ENCODE data around the gene FOXP1. TPM values are rescaled to one million over a fixed set of nuclear protein-coding genes. Genes with fewer than 3 reads are reported as not detected.

FOXP1 gene
- total RNA-seq, 1 experiment from 2014 or later = 31.8 TPM

- DNase-seq (ENCODE audit: low read depth) = no peak
- in situ Hi-C loops (cut with HindIII; ENCODE audit: low pct_unique_long_range_greater_than_20kb, low sequenced_read_pairs) = no loop called here
Measured at GRCh38 chr3:71063773-71064290, 519.7 kb downstream of the FOXP1 start.

- DNase-seq (ENCODE audit: low read depth) = no peak
- in situ Hi-C loops (cut with HindIII; ENCODE audit: low pct_unique_long_range_greater_than_20kb, low sequenced_read_pairs) = no loop called here
Measured at GRCh38 chr3:71062952-71063772, 520.4 kb downstream of the FOXP1 start.

- in situ Hi-C loops (cut with HindIII; ENCODE audit: low pct_unique_long_range_greater_than_20kb, low sequenced_read_pairs) = no loop called here
- DNase-seq (ENCODE audit: low read depth) = no peak
Measured at GRCh38 chr3:71062037-71062932, 521.2 kb downstream of the FOXP1 start.

GRCh38 chr3:71061581-71061980, 521.9 kb downstream of the FOXP1 start:
- no peak for DNase-seq (ENCODE audit: low read depth)
- in situ Hi-C loops (cut with HindIII; ENCODE audit: low pct_unique_long_range_greater_than_20kb, low sequenced_read_pairs) = no loop called here

GRCh38 chr3:71061037-71061436, 522.5 kb downstream of the FOXP1 start:
- in situ Hi-C loops (cut with HindIII; ENCODE audit: low pct_unique_long_range_greater_than_20kb, low sequenced_read_pairs) = no loop called here
- no peak for DNase-seq (ENCODE audit: low read depth)

- in situ Hi-C loops (cut with HindIII; ENCODE audit: low pct_unique_long_range_greater_than_20kb, low sequenced_read_pairs) = no loop called here
- DNase-seq (ENCODE audit: low read depth) = no peak
Measured at GRCh38 chr3:71060536-71060935, 523.0 kb downstream of the FOXP1 start.

- in situ Hi-C loops (cut with HindIII; ENCODE audit: low pct_unique_long_range_greater_than_20kb, low sequenced_read_pairs) = no loop called here
- no peak for DNase-seq (ENCODE audit: low read depth)
Measured at GRCh38 chr3:71057526-71057894, 526.0 kb downstream of the FOXP1 start.

- no peak for DNase-seq (ENCODE audit: low read depth)
- in situ Hi-C loops (cut with HindIII; ENCODE audit: low pct_unique_long_range_greater_than_20kb, low sequenced_read_pairs) = no loop called here
Measured at GRCh38 chr3:71056327-71056726, 527.2 kb downstream of the FOXP1 start.

- DNase-seq (ENCODE audit: low read depth) = no peak
- in situ Hi-C loops (cut with HindIII; ENCODE audit: low pct_unique_long_range_greater_than_20kb, low sequenced_read_pairs) = no loop called here
Measured at GRCh38 chr3:71055257-71056001, 528.1 kb downstream of the FOXP1 start.

GRCh38 chr3:71054312-71054711, 529.2 kb downstream of the FOXP1 start:
- in situ Hi-C loops (cut with HindIII; ENCODE audit: low pct_unique_long_range_greater_than_20kb, low sequenced_read_pairs) = no loop called here
- DNase-seq (ENCODE audit: low read depth) = no peak

GRCh38 chr3:71053495-71053894, 530.0 kb downstream of the FOXP1 start:
- in situ Hi-C loops (cut with HindIII; ENCODE audit: low pct_unique_long_range_greater_than_20kb, low sequenced_read_pairs) = no loop called here
- DNase-seq (ENCODE audit: low read depth) = no peak

GRCh38 chr3:71052716-71053115, 530.8 kb downstream of the FOXP1 start:
- in situ Hi-C loops (cut with HindIII; ENCODE audit: low pct_unique_long_range_greater_than_20kb, low sequenced_read_pairs) = no loop called here
- no peak for DNase-seq (ENCODE audit: low read depth)

- in situ Hi-C loops (cut with HindIII; ENCODE audit: low pct_unique_long_range_greater_than_20kb, low sequenced_read_pairs) = no loop called here
- DNase-seq (ENCODE audit: low read depth) = no peak
Measured at GRCh38 chr3:71051893-71052687, 531.4 kb downstream of the FOXP1 start.

- in situ Hi-C loops (cut with HindIII; ENCODE audit: low pct_unique_long_range_greater_than_20kb, low sequenced_read_pairs) = no loop called here
- DNase-seq (ENCODE audit: low read depth) = no peak
Measured at GRCh38 chr3:71051259-71051595, 532.3 kb downstream of the FOXP1 start.

GRCh38 chr3:71050538-71051258, 532.8 kb downstream of the FOXP1 start:
- in situ Hi-C loops (cut with HindIII; ENCODE audit: low pct_unique_long_range_greater_than_20kb, low sequenced_read_pairs) = no loop called here
- peak; percentile 70 for DNase-seq (ENCODE audit: low read depth)

- in situ Hi-C loops (cut with HindIII; ENCODE audit: low pct_unique_long_range_greater_than_20kb, low sequenced_read_pairs) = no loop called here
- no peak for DNase-seq (ENCODE audit: low read depth)
Measured at GRCh38 chr3:71050166-71050537, 533.4 kb downstream of the FOXP1 start.

- DNase-seq (ENCODE audit: low read depth) = no peak
- in situ Hi-C loops (cut with HindIII; ENCODE audit: low pct_unique_long_range_greater_than_20kb, low sequenced_read_pairs) = no loop called here
Measured at GRCh38 chr3:71048948-71049347, 534.6 kb downstream of the FOXP1 start.
